OCI-M2 (cell line): ENCODE data around the gene MRTFA.

Experiments used
- DNase-seq: peaks from one replicate; lab custom pipeline; 2025; ENCODE audit not compliant: unreplicated experiment; lab: John Stamatoyannopoulos, UW

Gene MRTFA

DNA sequence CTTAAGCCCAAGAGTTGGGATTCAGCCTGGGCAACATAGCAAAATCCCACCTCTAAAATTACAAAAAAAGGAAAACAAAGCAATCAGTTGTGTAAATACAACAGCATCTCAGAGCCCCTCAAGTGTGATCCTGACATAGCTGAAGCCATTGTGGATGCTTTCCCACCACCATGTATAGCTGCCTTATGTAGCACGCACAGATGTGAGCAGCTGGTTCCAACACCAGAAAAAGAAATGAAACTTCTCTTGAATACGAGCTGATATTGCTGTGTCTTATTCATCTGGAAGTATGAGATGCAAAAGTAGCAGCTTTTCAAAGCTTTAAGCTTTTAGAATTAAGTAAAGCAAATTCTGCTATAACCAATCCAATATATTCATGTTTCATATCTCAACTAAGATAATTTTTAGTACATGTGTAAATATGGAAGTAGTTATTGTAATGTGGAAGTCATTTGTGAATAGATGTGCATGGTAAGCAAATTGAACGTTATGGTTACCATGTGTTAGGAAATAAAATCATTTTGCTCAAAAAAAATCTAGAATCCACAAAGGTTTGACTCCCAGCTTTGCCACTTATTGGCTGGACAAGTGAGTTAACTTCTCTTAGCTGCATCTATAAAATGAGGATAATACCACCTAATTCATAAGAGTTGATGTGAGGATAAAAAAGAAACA, 203.0 kb downstream of the MRTFA start:
- no peak for DNase-seq

DNA sequence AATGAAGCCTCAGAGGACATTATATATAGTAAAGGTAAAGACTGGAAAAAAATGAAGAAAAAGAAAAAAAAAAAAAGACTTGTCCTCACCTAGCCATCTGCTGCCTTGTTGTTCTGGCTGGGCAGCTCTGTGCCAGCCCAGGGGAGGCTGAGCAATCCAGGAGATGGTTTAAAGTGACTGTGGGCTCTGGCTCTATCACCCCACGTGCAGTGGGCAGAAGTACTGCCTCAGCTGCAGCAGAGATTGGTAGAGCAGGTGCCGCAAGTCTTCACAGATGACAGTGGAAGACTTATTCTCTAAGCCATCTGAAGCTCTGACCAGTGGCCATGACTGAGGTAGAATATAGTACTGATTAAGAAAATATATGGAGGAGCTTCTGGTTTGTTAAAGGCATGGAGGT, 203.9 kb downstream of the MRTFA start:
- DNase-seq = no peak

DNA sequence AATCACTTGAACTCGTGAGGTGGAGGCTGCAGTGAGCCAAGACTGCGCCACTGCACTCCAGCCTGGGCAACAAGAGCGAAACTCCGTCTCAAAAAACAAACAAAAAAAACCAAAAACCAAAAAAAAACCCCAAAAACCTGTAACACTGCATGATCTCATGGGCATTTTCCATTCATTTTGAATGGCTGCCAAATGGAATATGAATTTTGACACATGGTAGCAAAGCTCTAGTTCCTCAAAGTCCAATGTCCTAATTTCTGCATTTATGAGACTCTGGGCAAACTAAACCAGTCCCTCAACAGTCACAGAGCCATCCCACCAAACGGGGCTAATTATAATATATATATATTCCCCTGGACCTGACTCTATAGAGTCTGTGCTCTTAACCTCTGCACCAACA, 204.4 kb downstream of the MRTFA start:
- DNase-seq = no peak

DNA sequence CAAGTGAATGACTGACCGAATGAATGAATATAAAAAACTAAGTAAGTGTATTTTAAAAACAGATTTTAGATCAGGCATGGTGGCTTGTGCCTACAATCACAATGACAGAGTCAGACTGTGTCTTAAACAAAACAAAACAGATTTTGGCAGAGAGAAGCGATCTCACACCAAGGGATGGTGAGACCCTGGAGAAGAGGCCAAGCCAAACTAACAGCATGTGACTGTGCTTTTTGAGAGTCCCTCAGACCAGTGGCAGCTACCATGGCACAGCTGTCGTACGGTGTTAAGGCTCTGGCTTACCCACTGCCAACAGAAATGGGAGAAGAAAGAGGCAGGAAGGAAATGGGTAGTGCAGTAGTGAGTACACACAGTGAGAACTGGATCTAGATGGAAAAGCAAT, 205.5 kb downstream of the MRTFA start:
- DNase-seq = no peak

DNA sequence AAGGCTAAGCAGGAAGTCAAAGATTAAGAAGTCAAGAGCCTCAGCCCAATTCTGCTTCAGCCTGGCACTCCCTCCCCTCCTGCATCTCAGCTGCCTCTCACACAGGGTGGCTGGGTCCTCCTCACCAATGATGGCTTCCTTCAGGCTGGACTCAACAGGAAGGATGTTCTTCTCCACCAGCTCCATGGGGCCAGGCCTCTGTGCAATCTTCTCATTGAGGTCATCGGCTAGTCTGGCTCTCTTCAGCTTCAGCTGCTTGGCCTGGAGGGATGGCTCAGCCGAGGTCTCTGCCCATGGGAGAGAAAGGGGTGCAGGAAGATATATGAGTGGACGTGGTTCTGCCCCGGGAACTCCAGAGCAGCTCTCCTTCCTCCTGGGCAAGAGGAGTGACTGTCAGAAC, 207.0 kb downstream of the MRTFA start:
- no peak for DNase-seq

DNA sequence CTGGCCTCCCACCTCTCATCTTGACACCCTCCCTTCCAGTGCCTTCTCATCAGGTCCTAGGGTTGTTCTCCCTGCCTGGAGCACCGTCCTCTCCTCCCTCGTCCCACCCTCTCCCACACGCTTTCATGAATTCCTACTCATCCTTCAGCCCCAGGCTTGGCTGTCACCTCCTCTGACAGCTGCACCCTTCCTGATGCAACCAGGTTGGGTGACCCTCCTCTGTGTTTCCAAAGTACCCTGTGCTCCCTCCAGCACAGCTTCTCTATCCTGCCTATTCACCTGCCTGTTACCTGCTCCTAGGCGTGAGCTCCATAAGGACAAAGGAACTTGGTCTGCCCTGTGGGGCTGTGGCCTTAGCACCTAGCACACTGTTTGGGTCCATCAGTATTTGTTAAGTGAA, 207.7 kb downstream of the MRTFA start:
- no peak for DNase-seq

DNA sequence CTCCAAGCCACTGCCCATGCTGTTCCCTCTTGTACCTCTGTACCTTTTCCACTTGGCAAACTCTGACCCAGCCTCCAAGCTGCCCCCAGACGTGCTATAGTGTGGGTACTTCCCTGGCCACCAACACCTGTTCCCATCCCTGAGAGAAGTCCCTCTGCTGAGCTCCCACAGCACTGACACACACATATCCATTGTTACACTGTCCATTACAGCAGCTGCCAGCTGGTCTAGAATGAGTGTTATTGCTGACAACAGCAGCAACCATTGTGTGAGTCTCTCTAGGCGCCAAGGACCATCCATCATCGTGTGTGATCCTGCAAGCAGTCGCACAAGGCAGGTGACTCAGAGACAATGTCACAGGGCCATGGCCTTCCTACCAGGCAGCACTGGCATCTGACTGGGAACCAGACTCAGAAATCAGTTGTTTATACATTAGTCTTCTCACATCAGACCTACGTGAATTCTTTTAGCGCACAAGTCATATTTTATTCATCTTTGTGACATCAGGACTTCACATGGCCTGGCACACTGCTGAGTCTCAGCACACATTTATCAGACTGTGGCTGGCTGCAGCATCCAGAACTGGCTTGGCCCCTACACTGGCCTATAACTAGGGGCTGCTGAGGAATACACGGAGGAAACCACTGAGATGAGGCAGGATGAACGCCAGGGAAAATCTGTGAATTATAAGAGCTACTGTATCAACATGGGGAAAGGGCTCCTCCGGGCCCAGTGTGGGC, 209.8 kb downstream of the MRTFA start:
- no peak for DNase-seq

DNA sequence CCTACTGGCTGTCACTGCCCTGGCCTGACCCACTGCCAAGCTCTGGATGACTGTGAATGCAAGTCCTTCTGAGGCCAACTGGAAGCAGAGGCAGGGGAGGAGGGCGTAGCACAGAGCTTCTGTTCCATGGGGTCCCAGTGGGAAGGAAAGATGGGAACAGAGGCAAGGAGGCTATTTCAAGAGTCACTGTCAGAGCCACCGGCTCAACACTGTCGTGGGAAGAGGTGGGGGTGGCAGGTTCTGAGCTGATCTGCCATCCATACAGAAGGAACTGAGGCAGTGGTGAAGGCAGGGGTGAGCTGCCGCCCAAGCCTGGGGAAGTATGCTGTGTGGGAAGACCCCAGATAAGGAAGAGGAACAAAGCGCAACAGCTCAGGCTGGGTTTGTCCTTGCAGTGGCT, 211.4 kb downstream of the MRTFA start:
- no peak for DNase-seq

DNA sequence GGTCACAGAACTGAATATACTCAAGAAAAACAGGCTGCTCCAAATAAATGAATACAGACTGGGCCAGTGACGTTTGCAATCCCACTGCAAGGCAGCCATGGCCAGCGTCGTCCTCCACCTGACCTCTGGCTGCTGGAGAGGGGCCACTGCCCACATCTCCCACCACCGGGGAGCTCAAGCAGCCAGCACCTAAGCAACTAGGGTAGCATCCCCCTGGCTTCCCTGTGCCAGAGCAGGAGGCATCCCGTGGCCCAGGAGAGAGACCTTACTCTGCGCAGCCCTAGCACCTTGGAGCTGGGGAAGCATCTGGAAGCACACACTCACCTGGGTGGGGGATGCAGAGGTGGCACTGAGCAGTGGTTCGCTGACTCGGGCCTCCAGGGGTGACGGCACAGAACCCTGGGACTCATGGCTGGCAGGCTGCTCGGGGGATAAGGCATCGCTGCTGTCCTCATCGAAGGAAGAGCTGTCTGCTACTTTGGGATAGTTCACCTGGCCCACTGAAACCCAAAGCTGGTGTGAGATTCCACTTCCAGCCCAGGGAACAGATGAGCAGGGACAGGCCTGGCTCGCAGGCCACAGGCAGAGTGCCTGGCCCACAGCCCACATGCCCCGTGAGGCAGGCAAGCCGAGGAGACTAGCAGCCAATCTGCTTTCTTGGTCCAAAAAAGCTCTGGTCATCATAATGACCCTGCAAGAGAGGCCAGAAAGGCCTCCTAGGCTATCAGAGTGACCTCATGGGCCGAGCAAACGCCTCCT, 212.5 kb downstream of the MRTFA start:
- DNase-seq = no peak

DNA sequence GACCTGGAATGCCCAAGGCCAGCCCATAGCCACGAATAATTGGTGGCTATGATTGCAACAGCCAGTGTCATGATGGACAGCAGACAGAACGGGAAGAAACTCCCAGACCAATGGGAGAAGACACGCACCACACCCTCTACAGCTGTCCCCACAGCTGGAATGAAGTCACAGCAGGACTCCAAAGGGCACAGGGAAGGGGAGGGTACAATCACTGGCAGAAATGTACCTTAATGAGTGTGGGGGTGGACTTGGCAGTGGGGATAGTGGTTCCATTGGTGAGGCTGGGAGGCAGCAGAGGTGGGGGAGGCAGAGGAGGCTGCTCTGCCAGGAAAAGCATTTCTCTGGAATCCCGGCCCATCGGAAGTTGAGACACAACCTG, 213.2 kb downstream of the MRTFA start:
- DNase-seq = no peak

DNA sequence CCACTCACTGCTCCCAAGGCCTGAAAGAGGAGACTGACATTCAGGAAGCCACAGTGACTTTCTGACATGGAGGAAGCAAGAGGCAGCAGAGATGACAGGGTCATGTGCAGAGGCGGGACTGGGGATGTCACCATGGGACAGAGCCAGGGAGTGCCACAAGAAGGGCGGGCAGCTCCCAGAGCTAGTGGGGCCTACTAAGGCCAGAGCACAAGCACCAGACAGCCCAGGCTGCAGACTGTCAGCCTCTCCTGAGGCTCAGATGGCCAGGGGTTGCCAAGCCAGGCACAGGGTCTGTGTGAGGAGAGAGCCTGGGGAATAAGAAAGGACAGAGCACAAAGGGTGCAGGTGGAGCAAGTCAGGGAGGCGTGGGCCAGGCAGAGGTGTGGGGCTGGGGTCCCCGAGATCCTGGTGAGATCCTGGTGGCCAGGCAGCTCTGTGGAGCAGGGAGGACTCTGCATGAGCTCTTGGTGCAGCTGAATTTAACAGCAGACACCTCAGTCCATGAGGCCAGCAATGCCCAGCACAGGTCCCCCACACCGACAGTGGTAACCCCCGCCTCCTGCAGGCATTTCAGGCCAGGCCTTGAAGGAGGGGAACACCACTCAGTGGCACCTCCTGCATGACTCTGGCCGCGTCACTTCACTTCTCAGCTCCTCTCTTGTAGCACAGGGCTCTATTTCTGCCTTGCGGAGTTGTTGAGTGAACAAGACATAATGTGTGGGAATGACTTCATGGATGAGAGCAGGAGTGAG, 213.8 kb downstream of the MRTFA start:
- DNase-seq = no peak

DNA sequence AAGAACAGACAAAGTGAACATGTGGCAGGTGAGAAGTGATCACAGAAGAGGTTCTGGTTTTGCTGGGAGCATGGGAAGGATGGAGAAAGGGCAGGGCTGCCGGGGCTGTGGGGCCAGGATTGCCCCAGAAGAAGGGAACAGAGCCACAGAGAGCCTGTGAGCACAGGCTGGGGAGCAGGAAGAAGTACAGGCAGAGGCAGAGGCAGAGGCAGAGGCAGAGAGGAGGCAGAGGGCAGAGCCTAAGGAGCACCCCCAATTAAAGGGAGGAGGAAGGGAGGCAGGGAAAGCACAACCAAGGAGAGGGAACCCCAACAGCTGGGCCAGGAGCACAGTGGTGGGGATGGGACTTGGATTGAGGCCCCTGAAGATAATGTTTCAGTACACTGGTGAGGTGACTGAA, 214.6 kb downstream of the MRTFA start:
- no peak for DNase-seq

DNA sequence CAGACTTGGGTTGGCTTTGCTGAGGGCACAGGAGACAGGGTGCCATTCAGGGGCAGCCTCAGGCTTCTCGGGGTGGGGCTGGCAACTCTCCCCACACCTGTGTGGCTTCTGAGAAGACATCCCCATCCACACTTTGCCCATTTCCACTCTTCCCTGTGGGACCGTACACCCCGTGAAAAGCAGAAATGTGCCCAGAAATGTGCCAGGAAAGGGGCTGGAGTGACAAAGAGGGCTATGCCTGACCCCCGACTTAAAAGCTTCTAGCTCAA, 215.5 kb downstream of the MRTFA start:
- DNase-seq = no peak

DNA sequence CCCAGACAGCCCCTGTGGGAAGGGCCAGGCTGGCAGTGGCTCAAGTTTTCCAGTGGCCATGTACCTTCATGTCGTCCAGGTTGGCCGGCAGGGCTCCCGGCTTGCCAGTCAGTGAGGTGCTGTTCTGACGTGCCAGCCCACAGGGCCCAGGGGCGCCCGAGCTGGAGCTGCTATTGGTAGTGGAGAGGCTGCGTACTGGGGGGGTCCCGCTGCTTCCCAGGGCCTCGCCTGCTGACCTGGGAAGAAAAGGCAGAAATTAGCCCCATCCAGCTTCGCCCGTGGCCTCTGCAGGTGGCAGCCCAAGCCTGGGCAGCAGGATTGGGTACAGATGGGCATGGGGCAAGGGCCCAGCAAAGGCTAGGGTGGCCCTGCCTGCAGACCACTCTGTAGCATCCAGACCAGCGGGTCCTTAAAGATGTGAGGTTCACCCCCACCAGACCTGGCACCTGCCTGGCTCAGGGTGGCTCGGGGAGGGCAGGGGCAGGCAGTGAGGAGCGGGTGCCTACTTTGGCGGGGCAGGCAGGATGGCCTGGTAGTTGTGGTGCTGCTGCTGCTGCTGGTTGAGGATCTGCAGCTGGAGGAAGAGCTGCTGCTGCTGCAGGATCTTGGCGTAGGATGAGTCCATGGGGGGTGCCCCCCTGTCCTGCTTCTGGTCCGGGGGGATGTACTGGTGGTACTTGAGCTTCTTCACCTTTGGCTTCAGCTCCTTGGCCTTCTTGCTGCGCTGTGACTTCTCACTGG, 216.0 kb downstream of the MRTFA start:
- DNase-seq = no peak

DNA sequence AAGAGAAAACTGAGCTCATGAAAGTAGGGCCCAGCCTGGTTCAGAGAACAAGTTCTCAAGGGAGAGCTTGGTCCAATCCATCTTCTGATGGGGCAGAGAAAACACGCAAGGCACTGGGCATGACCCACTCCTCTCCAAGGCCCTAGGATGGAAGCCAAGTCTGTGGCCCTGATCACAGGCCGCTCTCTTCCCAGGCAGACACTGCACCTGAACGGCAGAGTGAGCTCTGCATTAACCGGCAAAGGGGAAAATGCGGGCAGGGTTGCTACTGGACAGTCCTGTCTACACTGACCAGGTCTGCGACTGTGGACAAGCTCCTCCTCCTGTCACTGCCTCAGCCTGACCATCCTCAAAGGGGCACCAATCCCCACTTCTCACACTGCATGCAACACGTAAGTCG, 216.8 kb downstream of the MRTFA start:
- DNase-seq = no peak

DNA sequence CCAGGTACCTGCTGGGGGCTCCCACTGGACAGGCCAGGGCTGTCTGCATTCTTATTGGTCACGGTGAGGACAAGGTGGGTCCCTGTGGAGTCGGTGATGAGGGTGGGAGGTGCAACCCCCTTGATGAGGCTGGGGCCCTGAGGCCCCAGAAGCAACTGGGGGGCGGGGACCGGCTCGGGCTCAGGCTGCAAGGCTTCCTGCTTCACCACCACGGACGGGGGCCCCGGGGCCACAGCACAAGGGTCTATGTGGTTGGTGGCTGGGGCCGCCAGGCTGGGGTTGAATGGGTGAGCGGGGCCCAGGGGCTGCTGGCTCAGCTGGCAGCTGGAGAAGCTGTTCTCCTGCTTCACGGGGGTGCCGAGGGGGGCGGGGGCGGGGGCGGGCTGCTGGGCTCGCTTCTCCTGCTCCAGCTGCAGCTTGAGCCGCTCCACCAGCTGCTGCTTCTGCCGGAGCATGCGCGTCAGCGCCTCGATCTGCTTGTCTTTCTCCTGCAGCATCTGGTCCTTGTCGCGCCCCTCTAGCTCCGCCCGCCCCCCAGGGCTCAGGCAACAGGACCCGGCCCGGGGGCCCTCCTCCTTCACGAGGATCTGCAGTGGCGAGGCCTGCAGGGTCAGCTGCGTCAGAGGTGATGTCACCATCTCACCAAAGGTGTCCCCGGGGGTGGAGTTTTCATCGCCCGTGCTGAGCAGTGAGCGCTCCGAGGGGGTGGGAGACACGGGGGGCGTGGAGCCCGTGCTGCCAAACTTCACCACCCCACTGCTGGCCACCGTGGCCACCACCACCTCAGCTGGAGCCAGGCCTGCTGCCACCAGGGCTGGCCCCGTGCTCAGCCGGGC, 217.9 kb downstream of the MRTFA start:
- DNase-seq = no peak

DNA sequence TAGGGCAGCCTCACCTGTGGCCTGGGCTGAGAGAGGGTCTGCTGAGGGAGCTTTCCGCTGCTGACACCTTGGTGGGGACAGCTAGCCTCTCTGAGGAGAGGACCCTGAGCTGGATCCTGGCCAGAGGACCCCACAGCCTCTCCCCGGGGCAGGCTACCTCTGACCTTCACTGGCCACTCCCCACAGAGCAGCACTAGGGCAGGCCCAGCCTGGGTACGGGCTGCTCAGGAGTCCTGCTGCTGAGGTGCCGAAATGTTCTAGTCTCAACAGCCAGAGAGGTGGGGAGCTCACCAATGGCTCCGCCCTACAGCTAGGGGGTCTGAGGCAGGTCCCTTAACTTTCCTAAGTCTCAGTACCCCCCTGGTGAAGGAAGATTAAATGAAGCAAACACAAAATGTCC, 218.6 kb downstream of the MRTFA start:
- no peak for DNase-seq

DNA sequence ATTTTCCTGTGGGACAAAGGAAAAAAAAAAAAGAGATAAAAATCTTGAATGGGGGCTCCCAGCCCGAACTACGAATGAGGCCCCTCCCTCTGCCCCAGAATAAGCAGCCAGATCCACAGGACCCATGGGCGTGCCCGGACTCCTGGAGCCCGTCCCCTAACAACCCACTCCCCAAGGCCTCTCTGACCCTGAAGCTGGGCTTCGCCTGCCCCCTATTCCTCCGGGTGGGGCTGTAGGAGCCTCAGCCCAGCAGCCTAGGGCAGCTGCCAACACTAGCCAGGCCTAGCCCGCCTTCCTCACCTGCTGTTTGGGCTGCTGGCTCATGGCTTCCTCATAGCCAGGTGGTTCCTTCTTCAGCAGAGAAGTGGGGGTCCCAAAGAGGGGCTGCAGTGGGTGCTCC, 219.5 kb downstream of the MRTFA start:
- no peak for DNase-seq

DNA sequence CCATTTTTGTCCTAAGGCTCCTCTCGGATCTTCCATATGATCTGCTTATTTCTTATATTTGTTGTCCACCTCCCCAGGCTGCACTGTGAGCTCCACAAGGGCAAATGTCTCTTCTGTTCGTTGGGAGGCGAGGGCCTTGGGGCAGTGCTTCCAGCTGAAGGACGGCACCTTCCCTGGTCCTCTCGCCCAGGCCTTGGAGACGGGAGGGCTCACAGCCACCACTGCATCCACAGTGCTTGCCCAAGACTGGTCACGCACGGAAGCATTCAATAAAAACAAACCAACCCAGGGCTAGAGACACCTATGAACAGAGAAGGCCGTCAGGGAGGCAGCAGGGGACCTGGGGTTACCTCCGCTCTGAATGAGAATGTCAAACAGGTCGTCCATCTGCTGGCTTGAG, 219.9 kb downstream of the MRTFA start:
- DNase-seq = no peak

DNA sequence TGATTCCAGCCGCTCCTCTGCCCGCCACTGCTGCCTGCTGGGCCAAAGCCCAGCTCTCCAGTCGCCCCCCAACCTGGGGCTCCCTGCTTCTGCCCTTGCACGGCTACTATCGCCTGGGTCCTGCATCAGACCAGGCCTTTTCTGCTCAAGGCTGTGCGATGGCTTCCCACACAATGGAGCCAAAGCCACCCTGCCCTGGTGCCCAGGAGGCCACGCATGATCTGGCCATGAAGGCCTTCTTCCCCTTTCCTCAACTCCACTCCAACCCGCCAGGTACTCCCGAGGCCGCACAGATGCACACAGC, 220.3 kb downstream of the MRTFA start:
- DNase-seq = no peak
